ENCODE measurements around the gene TSEN2.

- TF ChIP-seq POLR2A (IDR thresholded peaks at IDR 0.05) (no peak), POLR2AphosphoS5 (IDR thresholded peaks at IDR 0.05) (no peak), EP300 (IDR thresholded peaks at IDR 0.05) (no peak)
- TF ChIP-seq, protein P1, sequence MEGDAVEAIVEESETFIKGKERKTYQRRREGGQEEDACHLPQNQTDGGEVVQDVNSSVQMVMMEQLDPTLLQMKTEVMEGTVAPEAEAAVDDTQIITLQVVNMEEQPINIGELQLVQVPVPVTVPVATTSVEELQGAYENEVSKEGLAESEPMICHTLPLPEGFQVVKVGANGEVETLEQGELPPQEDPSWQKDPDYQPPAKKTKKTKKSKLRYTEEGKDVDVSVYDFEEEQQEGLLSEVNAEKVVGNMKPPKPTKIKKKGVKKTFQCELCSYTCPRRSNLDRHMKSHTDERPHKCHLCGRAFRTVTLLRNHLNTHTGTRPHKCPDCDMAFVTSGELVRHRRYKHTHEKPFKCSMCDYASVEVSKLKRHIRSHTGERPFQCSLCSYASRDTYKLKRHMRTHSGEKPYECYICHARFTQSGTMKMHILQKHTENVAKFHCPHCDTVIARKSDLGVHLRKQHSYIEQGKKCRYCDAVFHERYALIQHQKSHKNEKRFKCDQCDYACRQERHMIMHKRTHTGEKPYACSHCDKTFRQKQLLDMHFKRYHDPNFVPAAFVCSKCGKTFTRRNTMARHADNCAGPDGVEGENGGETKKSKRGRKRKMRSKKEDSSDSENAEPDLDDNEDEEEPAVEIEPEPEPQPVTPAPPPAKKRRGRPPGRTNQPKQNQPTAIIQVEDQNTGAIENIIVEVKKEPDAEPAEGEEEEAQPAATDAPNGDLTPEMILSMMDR (IDR thresholded peaks at IDR 0.05), result no peak
Measured at GRCh38 chr3:12557473-12558100, 73.3 kb downstream of the TSEN2 start.

Measured in stomach (tissue), 4 donors.